GM23338 (cell line): Measurements from ENCODE around the gene FXYD7. TPM values are rescaled to one million over a fixed set of nuclear protein-coding genes. Genes with fewer than 3 reads are reported as not detected.

ENCODE experiments used
- ATAC-seq: fragments of 200-7000 bp; cut with Tn5 transposase; 3 replicates; pipeline ENCODE4 v1.9.1; 2020
- DNase-seq: peaks from one replicate; pipeline ENCODE4 v3.0.0-alpha.2; 2015; ENCODE audit warnings: low spot score
- H2AFZ ChIP-seq: fragments of 200-600 bp; sonication (generic); 2 replicates; pipeline ENCODE4 v1.8.0; 2016; ENCODE audit warnings: antibody characterized with exemption, mild to moderate bottlenecking, moderate library complexity
- H3F3A ChIP-seq: fragments of 200-600 bp; sonication (generic); replicated peaks from 2 replicates; pipeline ENCODE4 v1.8.0; 2017; ENCODE audit warnings: antibody characterized with exemption, mixed run types, low read depth
- H3K27ac ChIP-seq: fragments of 200-600 bp; sonication (generic); 2 replicates; pipeline ENCODE4 v1.6.1; 2016; ENCODE audit warnings: low read depth
- H3K27me3 ChIP-seq: fragments of 200-600 bp; sonication (generic); 2 replicates; pipeline ENCODE4 v1.8.0; 2016; ENCODE audit warnings: mild to moderate bottlenecking, mixed run types, moderate library complexity; ENCODE audit not compliant: insufficient read depth
- H3K36me3 ChIP-seq: fragments of 200-600 bp; sonication (generic); 2 replicates; pipeline ENCODE4 v1.8.0; 2016; ENCODE audit warnings: mild to moderate bottlenecking; ENCODE audit not compliant: insufficient read depth
- H3K4me1 ChIP-seq: fragments of 200-600 bp; sonication (generic); 2 replicates; pipeline ENCODE4 v1.8.0; 2016; ENCODE audit warnings: mild to moderate bottlenecking, moderate library complexity; ENCODE audit not compliant: insufficient read depth
- H3K4me2 ChIP-seq: fragments of 200-600 bp; sonication (generic); 2 replicates; pipeline ENCODE4 v1.7.1; 2017; ENCODE audit warnings: mixed run types
- H3K4me3 ChIP-seq: fragments of 200-600 bp; sonication (generic); 2 replicates; pipeline ENCODE4 v1.6.1; 2016; ENCODE audit warnings: mixed run types
- H3K79me2 ChIP-seq: fragments of 200-600 bp; sonication (generic); replicated peaks from 2 replicates; pipeline ENCODE4 v1.8.0; 2017; ENCODE audit warnings: mild to moderate bottlenecking; ENCODE audit not compliant: insufficient read depth
- H3K9me2 ChIP-seq: fragments of 200-600 bp; sonication (generic); 2 replicates; pipeline ENCODE4 v1.8.0; 2017; ENCODE audit not compliant: insufficient read depth
- H4K20me1 ChIP-seq: fragments of 200-600 bp; sonication (generic); replicated peaks from 2 replicates; pipeline ENCODE4 v1.8.0; 2017; ENCODE audit warnings: mild to moderate bottlenecking; ENCODE audit not compliant: insufficient read depth
- H3K27ac Mint-ChIP-seq: 2 replicates; pipeline ENCODE4 v1.8.0; 2020; ENCODE audit warnings: inconsistent platforms, mild to moderate bottlenecking, moderate library complexity, mixed read lengths
- H3K27me3 Mint-ChIP-seq: 3 replicates; pipeline ENCODE4 v1.8.0; 2022; ENCODE audit warnings: low read depth, mild to moderate bottlenecking, moderate library complexity, mixed read lengths, inconsistent platforms; ENCODE audit not compliant: insufficient read depth, poor library complexity
- H3K36me3 Mint-ChIP-seq: 3 replicates; pipeline ENCODE4 v1.8.0; 2021; ENCODE audit warnings: low read depth, mild to moderate bottlenecking, inconsistent platforms, moderate library complexity, mixed read lengths
- H3K4me1 Mint-ChIP-seq: 3 replicates; pipeline ENCODE4 v1.8.0; 2020; ENCODE audit warnings: mild to moderate bottlenecking, inconsistent platforms, mixed read lengths
- H3K4me3 Mint-ChIP-seq: 3 replicates; pipeline ENCODE4 v1.8.0; 2021; ENCODE audit warnings: moderate library complexity, mild to moderate bottlenecking, inconsistent platforms, mixed read lengths
- H3K9me3 Mint-ChIP-seq: 3 replicates; pipeline ENCODE4 v1.8.0; 2020; ENCODE audit warnings: moderate library complexity, mild to moderate bottlenecking, inconsistent platforms, mixed read lengths
- CREB1 ChIP-seq: fragments of 250-450 bp; sonication (Bioruptor Pico); IDR thresholded peaks from 2 replicates; pipeline ENCODE4 v1.5.0; 2020; ENCODE audit warnings: low read depth, mild to moderate bottlenecking, moderate library complexity
- CTCF ChIP-seq, 2 experiments: fragments of 200-600 bp in 1 of 2; sonication (generic) in 1 of 2; conservative IDR thresholded peaks; 2 replicates each; pipeline versions ENCODE4 v1.5.1 to v1.6.1; 2016 to 2017; ENCODE audit warnings: antibody characterized with exemption in 2 of 2, low read depth in 2 of 2, mild to moderate bottlenecking in 2 of 2, moderate library complexity in 1 of 2
- ETS1 ChIP-seq: IDR thresholded peaks from 2 replicates; pipeline ENCODE4 v1.6.1; 2016; ENCODE audit warnings: antibody characterized with exemption
- ZNF462 ChIP-seq: fragments of 250-450 bp; sonication (Bioruptor Pico); IDR thresholded peaks from 2 replicates; pipeline ENCODE4 v1.5.0; 2020; ENCODE audit warnings: mild to moderate bottlenecking, moderate library complexity
- polyA plus RNA-seq: library from polyadenylated mRNA; unstranded; fragments of >200 nt; fragmentation: Nextera tagmentation; extraction: Ambion mirVana; gene quantifications from 2 replicates; pipeline ENCODE4 v1.2.1, GENCODE V29; 2016
- total RNA-seq: library from RNA; depleted of rRNA; stranded (reverse); fragments of >200 nt; shearing (Covaris generic); gene quantifications from 2 replicates; pipeline ENCODE4 v1.2.3, GENCODE V29; 2014

Gene FXYD7
- total and polyA plus RNA-seq, 2 experiments from 2014 or later: 9.6 to 44.0 TPM

DNA sequence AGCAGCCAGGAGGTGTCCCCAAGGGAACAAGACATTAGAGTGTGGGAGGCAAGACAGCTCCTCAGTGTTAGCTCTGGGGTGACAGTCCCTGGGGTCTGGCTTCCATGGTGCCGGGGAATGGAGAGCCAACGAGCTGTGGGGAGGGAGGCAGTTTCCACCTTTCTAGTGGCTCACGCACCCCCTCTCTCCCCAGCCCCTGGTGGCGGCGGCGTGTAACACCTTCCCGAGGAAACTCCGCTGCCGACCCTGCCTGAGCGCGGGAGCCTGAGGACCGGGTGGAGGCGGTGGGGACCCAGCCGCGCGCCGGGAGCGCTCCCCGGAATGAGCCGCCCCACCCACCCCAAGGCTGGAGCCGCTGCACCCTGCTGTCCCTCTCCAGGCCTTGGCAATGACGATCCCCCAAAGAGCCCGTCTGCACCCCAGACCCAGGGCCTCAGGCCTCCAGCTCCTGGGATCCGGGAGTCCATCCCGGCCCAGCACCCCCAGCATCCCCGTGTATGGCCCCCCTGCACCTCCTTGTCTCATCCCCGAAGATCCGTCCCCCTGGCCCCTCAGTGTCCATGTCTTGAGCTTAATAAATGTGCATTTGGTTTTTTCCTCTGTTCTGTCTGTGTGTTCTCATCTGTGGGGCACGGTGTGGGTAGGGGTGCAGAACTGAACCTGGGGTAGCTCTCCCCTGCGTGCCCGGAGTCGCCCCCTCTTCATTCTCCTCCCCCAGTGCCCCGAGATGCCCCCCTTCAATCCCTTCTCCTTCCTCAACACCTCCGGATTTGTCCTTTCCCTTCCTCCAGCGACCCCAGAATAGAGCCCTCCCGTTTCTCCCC, 10.9 kb downstream of the FXYD7 start:
- Mint-ChIP-seq H3K4me1 (peaks cover 49% of the 10 kb centered on the region), H3K27ac (peak overlapping the region; percentile 47; the same call in 1 of the 2 replicates), H3K9me3 (no peaks in the 10 kb centered on the region), H3K27me3 (peaks cover 14% of the 10 kb centered on the region), H3K36me3 (peaks cover 32% of the 10 kb centered on the region), H3K4me3 (peak overlapping the region; percentile 90)
- DNase-seq (peak; percentile 88), ATAC-seq (peak; percentile 62)
- Histone ChIP-seq H3F3A (peaks cover 17% of the 10 kb centered on the region; the same call in 1 of the 2 replicates), H3K4me1 (peaks cover 26% of the 10 kb centered on the region), H3K4me3 (peak overlapping the region; percentile 90), H2AFZ (peak overlapping the region; percentile 90), H3K79me2 (peaks cover 16% of the 10 kb centered on the region), H3K27me3 (no peaks in the 10 kb centered on the region), H3K9me2 (no peaks in the 10 kb centered on the region), H3K36me3 (peaks cover 13% of the 10 kb centered on the region), H3K27ac (peak overlapping the region; percentile 80; the same call in 1 of the 2 replicates), H3K4me2 (peak overlapping the region; percentile 84), H4K20me1 (peaks cover 8% of the 10 kb centered on the region; the same call in 1 of the 2 replicates)
- TF ChIP-seq CREB1 (CRISPR knock-in tag) (no peak), ETS1 (no peak), CTCF (conservative IDR thresholded peaks at IDR 0.05; ENCODE audit: low read depth in 2 of 2) (peak; percentile 52 to 59), ZNF462 (CRISPR knock-in tag) (no peak)
